Measurements from ENCODE around the gene CTSE.
"Not testable (repeated sequence)": the region's sequence is repeated elsewhere in the genome, so short reads cannot be mapped to it uniquely, and the experiment has no call there.

The CTSE gene

DNA sequence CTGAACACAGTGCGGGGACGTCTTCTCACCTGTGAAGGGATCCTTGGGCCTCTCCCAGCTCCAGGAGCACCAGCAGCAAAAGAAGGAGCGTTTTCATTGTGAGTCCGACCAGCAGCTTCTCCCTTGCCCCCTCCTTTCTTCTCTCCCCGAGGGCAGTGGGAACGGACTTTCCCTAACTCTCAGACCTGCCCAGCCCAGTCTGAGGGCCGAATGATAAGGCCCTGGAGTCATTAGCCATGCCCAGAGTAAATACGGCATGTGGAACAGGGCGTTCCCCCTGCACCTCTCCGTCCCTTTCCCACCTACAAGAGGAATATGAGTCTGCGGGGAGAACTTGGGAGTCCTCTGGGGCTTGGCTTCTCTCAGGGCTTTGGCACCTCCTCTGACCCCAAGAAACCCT is at the start of gene CTSE:
Gene CTSE (minus strand): TSS at position 201 of the 400 bp plus-strand sequence. CDS start 104 bp downstream, at position 97.
- no peak for DNase-seq (ENCODE audit: low spot score)

DNA sequence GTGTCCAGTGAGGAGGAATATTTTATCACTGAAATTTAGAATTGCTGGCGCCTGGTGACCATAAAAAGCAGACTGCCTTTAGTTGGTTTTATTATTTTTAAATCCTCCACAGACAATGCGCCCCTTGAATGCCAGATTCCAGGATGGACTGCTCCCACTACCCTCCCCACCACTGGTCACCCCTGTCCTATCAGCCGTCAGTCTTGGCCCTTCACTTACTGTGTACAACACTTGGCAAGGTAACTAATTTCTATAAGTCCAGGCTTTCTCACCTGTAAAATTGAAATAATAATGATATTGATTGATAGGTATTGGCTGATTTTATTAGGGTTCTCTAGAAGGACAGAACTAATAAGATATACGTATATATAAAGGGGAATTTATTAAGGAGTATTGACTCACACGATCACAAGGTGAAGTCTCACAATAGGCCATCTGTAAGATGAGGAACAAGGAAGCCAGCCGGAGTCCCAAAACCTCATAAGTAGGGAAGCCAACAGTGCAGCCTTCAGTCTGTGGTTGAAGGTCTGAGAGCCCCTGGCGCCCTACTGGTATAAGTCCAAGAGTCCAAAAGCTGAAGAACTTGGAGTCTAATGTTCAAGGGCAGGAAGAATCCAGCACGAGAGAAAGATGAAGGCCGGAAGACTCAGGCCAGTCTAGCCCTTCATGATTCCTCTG is 47.1 kb upstream of the CTSE start:
- DNase-seq (ENCODE audit: low spot score), result no peak

DNA sequence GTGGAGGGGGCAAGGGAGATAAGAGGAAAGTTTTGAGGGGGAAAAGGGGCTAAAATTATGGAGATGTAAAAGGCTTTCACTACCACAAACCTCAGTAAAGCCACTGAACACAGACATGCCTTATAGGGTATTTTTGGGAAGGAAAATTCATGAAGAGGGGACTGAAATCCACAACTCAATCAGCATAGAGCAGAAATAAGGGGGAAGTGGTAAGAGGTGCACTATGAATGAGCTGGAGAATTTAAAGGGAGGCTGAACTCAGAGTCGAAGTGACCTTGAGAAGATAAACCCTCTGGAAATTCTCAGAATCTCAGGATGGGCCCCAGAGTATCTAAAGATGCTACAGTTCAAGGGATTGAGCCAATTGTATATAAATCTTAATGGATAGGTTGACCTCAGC is 44.6 kb upstream of the CTSE start:
- no peak for DNase-seq (ENCODE audit: low spot score)

DNA sequence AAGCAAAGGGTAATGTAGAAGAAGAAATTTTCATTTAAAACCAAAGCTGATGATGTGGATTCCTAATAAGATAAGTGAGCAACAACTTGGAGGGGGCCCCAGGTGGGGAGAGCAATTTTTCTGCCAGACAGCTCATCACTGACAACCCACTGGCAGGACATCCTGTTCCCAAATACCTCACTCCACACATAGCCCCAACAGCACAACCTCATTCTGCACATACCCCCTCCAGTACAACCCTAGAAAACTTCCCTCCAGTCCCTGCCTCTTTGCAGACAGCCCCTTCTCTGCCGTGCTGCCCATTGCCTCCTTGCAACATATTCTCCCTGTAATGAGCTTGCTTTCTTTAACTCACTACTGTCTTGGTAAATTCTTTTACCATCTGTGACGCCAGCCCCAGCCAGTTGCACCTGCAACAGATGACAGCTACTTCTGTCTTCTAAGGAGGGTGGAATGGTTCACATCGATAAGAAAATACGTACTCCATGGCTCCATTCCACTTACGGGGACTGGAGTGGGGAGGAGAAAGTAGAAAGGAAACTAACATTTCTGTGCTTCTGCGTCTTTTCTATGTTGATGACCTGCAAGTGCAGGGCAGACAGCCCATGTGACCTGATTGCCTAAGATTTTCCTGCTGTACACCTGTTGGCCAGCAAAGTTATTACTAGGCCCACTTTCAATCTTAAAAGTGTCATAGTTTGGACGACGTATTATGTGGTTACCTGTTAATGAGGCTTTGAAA is 44.0 kb upstream of the CTSE start:
- DNase-seq (ENCODE audit: low spot score), result no peak

DNA sequence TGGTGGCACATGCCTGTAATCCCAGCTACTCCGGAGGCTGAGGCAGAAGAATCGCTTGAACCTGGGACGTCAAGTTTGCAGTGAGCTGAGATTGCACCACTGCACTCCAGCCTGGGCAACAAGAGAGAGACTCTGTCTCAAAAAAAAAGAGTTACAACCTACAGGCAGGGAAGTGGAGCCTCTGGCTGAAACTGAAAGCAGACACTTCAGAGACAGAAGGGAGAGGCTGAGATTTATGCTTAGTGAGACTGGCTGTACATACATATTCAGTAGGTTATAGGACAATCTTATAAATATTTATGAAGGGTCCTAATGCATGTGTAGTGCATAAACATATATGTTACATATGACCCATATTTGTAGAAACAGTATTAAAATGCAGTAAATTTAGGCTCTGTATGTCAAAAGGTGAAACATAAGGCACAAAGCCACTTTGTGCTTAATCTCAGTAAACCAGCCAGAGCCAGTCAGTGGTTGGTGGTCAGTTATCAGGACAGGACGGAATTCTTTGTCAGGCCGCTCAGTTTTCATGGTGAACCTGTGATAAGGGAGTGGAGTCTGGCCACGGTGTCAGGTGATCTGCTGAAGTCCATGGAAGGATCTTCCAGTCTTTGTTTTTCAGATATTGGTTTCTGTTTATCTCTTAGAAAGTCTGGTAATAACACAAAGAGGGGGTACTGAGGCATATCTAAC is 42.9 kb upstream of the CTSE start:
- no peak for DNase-seq (ENCODE audit: low spot score)

DNA sequence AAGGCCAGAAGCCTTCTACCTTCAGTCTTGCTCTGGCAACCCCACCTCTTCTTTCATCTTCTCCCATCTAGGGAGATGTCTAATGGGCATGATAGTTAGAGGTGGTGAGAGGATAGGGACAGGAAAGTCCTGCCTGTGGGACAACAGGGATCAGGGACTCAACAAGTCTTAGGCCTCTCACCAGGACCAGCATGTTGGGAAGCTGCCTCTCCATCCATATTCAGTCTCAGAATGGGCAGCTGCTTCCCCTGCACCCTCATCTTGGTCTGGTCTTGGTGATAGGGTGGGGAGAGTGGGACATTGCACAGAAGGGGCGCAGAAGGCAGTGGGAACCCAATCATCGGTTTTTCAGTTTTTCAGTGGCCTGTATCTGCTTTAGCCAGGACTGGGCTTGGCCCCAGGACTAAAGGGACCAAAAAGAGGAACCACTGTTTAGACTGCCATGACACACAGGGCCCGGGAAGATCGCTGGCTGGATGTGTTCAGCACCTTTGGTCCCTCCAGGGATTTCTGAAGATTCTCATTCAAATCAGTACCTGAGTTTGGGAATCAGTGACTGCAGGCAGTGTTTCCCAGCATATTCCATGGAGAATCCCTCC is 42.0 kb upstream of the CTSE start:
- no peak for DNase-seq (ENCODE audit: low spot score)

DNA sequence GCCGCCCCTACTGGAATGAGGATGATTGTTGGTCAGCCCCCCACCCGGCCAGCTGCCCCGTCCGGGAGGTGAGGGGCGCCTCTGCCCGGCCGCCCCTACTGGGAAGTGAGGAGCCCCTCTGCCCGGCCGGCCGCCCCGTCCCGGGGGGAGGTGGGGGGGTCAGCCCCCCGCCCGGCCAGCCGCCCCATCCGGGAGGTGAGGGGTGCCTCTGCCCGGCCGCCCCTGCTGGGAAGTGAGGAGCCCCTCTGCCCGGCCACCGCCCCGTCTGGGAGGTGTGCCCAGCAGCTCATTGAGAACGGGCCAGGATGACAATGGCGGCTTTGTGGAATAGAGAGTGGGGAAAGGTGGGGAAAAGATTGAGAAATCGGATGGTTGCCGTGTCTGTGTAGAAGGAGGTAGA is 40.8 kb upstream of the CTSE start:
- DNase-seq (ENCODE audit: low spot score), result not testable (repeated sequence)

DNA sequence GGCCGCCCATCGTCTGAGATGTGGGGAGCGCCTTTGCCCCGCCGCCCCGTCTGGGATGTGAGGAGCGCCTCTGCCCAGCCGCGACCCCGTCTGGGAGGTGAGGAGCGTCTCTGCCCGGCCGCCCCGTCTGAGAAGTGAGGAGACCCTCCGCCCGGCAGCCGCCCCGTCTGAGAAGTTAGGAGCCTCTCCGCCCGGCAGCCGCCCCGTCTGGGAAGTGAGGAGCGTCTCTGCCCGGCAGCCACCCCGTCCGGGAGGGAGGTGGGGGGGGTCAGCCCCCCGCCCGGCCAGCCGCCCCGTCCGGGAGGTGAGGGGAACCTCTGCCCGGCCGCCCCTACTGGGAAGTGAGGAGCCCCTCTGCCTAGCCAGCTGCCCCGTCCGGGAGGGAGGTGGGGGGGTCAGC is 40.3 kb upstream of the CTSE start:
- not testable (repeated sequence) for DNase-seq (ENCODE audit: low spot score)

DNA sequence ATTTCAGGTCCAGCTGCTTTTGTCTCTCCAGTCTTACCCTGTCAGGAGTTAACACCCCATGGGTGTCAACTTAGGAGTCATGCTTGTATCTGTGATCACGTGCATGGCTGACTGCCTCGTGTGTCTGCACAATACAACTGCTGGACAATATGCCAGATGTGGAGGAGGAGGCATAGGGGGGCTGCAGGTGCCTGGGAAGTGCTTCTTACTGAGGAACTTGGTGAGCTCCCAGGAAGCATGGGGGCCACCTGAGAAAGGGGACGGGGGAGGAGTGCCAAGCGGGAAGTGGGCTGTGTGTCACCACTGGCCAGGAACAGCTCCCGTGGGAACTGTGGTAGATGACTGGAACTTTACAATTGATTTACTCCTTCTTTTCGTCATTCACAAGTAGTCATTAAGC is 38.8 kb upstream of the CTSE start:
- DNase-seq (ENCODE audit: low spot score), result no peak

DNA sequence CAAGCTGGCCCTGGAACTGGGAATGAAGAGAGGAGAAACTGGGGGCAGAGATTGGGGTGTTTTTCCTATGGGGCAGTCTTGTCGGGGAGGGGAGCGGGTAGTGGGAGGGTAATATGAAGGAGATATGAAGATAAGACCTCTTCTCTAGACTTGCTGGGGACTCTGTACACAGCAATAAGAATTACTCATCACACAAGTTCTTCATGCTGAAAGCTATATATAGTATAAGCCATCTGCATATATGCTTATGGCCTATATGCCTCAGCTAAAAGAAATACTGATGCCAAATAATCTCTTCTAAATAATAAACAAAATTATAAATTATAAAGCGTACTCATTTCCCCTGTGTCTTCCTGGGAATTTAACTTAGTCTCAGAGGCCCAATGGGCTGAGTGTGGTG is 37.1 kb upstream of the CTSE start:
- DNase-seq (ENCODE audit: low spot score), result no peak

DNA sequence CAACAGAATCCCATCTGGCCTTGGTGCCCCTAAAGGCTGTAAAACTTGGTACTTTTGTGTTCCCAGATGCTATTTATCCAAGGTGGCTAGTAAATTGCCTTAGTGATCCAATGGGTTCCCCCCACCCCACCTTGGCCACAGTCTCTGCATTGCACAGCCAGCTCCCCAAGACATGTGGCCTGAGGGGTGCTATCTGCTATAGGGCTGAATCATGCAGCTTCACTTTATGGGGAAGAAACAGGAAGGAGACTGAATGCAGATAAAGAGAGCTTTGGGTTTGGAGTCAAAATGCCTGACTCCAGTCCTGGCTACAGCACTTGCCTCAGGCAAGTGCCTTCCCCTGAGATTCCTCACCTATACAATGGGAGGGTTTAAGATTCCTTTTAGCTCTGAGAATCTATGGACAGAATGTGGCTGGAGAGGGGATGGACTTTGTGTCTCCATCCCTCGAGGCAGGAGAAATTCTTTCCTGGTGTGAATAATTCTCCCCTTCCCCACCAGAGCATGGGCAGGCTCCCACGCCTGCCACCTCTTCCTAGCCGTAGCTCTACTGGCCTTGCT is 35.7 kb upstream of the CTSE start:
- DNase-seq (ENCODE audit: low spot score), result no peak

DNA sequence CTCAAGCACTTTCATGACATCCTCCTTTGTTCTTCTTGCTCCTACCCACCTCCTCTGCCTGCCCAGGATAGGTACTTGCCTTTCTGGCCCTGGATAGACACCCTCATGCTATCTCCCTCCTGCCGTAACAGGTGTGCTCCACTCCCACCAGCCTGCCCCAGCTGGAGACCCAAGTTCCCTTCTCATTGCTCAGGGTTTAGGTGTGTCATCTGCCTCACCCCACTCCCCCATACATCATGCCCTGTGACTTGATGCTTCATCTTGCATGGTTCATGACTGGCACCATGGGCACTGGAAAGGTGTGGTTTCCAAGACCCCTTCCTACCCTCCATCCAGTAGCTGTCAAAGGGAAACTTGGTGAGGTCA is 35.2 kb upstream of the CTSE start:
- DNase-seq (ENCODE audit: low spot score), result no peak

DNA sequence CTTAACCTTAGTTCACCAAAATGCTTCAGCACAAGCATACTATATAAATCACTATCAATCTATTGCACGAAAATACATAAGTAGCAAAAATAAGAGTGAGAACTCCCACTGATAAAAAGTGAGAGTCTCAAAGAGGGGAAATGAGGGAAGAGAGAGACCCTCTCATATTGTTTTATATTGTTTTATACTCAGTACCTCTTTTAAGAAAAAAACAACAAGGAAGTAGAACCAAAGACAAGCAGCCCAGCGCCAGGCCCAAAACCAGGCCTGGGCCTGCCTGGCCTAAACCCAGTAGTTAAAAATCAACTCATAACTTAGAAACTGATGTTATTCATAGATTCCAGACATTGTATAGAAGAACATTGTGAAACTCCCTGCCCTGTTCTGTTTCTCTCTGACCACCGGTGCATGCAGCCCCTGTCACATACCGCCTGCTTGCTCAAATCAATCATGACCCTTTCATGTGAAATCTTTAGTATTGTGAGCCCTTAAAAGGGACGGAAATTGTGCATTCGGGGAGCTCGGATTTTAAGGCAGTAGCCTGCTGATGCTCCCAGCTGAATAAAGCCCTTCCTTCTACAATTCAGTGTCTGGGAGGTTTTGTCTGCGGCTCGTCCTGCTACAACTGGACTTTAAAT is 34.7 kb upstream of the CTSE start:
- not testable (repeated sequence) for DNase-seq (ENCODE audit: low spot score)

DNA sequence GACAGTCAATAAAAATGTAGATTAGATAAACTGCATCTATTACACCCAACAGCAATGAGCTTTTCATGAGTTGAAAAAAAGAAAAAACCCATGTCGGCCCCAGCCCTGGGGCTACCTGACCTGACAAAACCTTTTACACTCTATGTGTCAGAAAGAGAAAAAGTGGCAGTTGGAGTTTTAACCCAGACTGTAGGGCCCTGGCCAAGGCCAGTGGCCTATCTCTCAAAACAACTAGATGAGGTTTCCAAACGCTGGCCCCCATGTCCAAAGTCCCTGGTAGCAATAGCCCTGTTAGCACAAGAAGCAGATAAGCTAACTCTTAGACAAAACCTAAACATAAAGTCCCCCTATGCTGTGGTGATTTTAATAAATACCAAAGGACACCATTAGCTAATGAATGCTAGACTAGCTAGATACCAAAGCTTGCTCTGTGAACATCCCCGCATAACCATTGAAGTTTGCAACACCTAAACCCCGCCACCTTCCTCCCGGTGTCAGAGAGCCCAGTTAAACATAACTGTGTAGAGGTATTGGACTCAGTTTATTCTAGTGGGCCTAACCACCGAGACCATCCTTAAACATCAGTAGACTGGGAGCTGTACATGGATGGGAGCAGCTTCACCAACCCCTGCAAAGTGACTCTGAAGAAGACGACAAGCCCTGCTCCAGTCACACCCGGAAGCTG is 32.1 kb upstream of the CTSE start:
- not testable (repeated sequence) for DNase-seq (ENCODE audit: low spot score)

DNA sequence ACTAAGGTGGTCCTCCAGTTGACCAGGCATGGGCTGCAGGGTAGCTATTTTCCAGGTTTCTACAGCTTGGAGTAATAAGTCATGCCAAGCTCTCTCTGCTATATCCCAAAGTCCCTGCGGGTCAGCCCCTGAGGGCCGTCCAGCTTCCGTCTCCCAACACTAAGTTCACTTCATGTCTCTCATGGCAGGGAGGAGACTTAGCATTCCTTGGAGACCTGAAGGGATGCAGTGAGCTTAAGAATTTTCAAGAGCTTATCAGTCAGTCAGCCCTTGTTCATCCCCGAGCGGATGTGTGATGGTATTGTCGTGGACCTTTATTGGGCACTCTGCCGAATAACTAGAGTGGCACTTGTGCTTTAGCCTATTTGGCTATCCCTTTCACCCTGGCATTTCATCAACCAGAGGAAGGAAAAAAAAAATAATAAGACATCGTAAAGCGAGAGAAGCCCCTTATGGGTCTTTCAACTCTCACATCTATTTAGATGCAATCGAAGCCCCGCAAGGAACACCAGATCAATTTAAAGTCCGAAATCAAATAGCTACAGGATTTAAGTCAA is 31.5 kb upstream of the CTSE start:
- not testable (repeated sequence) for DNase-seq (ENCODE audit: low spot score)

DNA sequence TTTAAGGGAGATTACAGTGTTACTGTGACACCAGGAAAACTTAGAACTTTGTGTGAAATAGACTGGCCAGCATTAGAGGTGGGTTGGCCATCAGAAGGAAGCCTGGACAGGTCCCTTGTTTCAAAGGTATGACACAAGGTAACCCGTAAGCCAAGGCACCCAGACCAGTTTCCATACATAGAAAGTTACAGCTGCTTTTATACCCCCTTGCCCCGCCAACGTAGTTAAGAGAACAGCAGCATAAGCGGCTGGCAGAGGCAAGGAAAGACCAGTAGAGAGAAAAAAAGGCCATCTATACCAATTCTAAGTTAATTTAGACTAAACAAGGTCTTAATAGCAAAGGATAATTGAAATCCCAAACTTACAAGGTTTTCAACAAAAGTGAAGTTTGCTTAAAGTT is 29.9 kb upstream of the CTSE start:
- DNase-seq (ENCODE audit: low spot score), result not testable (repeated sequence)

DNA sequence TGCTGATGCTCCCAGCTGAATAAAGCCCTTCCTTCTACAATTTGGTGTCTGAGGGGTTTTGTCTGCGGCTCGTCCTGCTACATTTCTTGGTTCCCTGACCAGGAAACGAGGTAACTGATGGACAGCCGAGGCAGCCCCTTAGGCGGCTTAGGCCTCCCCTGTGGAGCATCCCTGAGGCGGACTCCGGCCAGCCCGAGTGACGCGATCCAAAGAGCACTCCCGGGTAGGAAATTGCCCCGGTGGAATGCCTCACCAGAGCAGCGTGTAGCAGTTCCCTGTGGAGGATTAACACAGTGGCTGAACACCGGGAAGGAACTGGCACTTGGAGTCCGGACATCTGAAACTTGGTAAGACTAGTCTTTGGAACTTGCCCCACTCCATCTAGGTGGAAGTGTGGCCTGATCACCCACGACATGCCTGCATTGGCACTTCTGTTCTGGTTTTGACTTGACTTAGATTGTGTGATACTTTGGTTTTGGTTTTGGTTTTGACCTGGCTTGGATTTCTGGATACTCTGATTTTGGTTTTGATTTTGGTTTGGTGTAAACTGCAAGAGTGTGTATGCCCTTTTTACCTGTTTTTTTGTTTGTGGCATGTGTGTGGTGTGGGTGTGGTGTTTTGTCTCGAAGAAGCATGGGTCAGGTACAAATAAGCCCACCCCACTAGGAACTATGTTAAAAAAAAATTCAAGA is 29.4 kb upstream of the CTSE start, which contains the start of gene RHEX:
Gene RHEX (plus strand): TSS at position 255 of the 692 bp plus-strand sequence. CDS start 44,656 bp downstream, outside the sequence.
- DNase-seq (ENCODE audit: low spot score), result not testable (repeated sequence)

DNA sequence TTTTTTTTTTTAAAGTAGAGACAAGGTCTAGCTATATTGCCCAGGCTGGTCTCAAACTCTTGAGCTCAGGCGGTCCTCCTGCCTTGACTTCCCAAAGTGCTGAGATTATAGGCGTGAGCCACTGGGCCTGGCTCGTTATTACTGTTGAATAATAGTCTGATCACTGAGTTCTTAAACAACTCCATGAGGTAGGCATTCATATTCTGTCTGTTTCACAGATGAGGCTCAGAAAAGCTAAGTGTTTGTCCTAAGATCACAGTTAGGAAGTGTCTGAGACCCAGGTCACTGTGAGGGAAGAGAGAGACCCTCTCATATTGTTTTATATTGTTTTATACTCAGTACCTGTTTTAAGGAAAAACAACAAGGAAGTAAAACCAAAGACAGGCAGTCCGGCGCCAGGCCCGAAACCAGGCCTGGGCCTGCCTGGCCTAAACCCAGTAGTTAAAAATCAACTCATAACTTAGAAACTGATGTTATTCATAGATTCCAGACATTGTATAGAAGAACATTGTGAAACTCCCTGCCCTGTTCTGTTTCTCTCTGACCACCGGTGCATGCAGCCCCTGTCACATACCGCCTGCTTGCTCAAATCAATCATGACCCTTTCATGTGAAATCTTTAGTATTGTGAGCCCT is 28.7 kb upstream of the CTSE start:
- DNase-seq (ENCODE audit: low spot score), result not testable (repeated sequence)

DNA sequence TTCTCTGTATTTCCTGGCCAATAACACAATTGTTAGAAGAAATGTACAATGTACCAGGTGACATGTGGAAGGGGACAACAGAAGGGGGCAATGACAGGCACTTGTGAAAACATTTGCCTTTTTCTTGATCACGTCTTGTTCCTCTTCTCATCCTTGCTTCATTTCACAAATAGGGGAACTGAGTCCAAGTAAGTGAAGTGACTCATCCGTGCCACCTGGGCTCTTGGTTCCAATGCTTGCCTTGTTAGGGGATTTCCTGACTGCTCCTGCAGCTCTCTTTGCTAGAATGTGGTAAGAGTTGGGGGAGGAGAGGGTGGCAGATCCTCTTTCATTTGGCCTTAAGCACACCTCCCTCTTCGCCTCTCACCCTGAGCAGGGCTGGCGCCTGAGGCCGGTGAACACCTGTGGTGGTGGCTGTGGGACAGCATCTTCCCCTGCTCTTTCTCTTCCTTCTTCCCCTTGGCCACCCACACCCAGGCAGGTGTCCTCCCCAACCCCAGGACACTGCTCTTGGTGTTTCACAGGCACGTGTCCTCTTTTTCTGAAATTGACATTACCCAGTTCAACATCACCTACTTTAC is 27.1 kb upstream of the CTSE start:
- peak; percentile 39 for DNase-seq (ENCODE audit: low spot score)

All from CD4-positive, alpha-beta T cell treated with Interleukin-6 at 100 ng/mL for 8 hours (primary cell).